Thymus (tissue), 11 donors: ENCODE results near the gene FNDC10. TPM values are rescaled to one million over a fixed set of nuclear protein-coding genes. Genes with fewer than 3 reads are reported as not detected.

Source experiments
- DNase-seq, 9 donors: peaks; one replicate each; pipeline ENCODE4 v3.0.0-alpha.2; 2013; ENCODE audit warnings: low spot score in 9 of 9, low read depth in 6 of 9, missing footprints in 1 of 9
- H3K27ac ChIP-seq, 2 donors: one replicate each; pipeline ENCODE4 v1.5.1; 2013; ENCODE audit warnings: control low read depth in 1 of 2, low read depth in 1 of 2, low read length in 1 of 2, mild to moderate bottlenecking in 1 of 2, moderate library complexity in 1 of 2
- H3K27me3 ChIP-seq, 2 donors: one replicate each; pipeline ENCODE4 v1.5.1; 2013; ENCODE audit warnings: low read length in 1 of 2; ENCODE audit not compliant: control insufficient read depth in 2 of 2, insufficient read depth in 1 of 2
- H3K36me3 ChIP-seq, 2 donors: one replicate each; pipeline ENCODE4 v1.5.1; 2013; ENCODE audit warnings: low read length in 1 of 2, mild to moderate bottlenecking in 1 of 2, moderate library complexity in 1 of 2; ENCODE audit not compliant: control insufficient read depth in 2 of 2, insufficient read depth in 2 of 2
- H3K4me1 ChIP-seq, 2 donors: one replicate each; pipeline ENCODE4 v1.5.1; 2013; ENCODE audit warnings: low read length in 2 of 2; ENCODE audit not compliant: control insufficient read depth in 2 of 2, insufficient read depth in 2 of 2
- H3K4me3 ChIP-seq, 2 donors: one replicate each; pipeline ENCODE4 v1.5.1; 2013; ENCODE audit warnings: low read length in 2 of 2, control low read depth in 1 of 2, mild to moderate bottlenecking in 1 of 2
- H3K9me3 ChIP-seq, 2 donors: one replicate each; pipeline ENCODE4 v1.5.1; 2013; ENCODE audit warnings: low read length in 1 of 2, mild to moderate bottlenecking in 1 of 2; ENCODE audit not compliant: control insufficient read depth in 2 of 2, insufficient read depth in 1 of 2
- WGBS: extraction: QIAGEN DNeasy Blood & Tissue Kit; methylation state at CpG from one replicate; pipeline ENCODE4 v1.1.7; 2013; 5-methylcytosine and 5-hydroxymethylcytosine counted together
- polyA plus RNA-seq: library from polyadenylated mRNA; stranded (reverse); fragments of 200-250 nt; gene quantifications from one replicate; pipeline ENCODE4 v1.2.3, GENCODE V29; 2013
- total RNA-seq: library from RNA; stranded (reverse); fragments of 120-200 nt; gene quantifications from one replicate; pipeline ENCODE4 v1.2.4, GENCODE V29; 2013
- donor health status: healthy.

FNDC10 gene
- total and polyA plus RNA-seq, 2 donors = 0.24 to 0.80 TPM

DNA sequence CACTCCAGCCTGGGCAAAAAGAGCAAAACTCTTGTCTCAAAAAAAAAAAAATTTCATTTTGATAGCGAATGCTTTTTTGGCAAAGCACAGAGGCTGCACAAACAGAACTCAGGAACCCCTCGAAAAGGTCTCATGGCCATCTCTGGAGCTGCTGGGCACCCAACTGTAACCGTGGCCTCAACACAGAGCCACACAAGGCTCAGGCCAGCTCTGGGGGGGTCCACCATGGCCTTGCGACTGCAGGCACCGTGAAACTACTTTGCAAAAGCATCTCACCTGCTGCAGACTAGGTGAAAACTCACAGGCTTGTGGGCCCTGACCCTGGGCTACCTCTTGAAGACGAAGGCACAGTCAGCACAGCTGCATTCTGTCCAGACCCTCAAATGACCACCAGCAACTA is 43.4 kb downstream of the FNDC10 start:
- Histone ChIP-seq H3K9me3 (peaks cover 0 to 3% of the 10 kb centered on the region in 2 donors), H3K27me3 (no peaks in the 10 kb centered on the region), H3K4me3 (no peak overlapping the region), H3K27ac (no peak overlapping the region), H3K36me3 (peaks cover 21 to 25% of the 10 kb centered on the region in 2 donors), H3K4me1 (no peaks in the 10 kb centered on the region)
- WGBS = 98% methylated on average over 6 of the region's 6 CpGs
- DNase-seq = no peak

DNA sequence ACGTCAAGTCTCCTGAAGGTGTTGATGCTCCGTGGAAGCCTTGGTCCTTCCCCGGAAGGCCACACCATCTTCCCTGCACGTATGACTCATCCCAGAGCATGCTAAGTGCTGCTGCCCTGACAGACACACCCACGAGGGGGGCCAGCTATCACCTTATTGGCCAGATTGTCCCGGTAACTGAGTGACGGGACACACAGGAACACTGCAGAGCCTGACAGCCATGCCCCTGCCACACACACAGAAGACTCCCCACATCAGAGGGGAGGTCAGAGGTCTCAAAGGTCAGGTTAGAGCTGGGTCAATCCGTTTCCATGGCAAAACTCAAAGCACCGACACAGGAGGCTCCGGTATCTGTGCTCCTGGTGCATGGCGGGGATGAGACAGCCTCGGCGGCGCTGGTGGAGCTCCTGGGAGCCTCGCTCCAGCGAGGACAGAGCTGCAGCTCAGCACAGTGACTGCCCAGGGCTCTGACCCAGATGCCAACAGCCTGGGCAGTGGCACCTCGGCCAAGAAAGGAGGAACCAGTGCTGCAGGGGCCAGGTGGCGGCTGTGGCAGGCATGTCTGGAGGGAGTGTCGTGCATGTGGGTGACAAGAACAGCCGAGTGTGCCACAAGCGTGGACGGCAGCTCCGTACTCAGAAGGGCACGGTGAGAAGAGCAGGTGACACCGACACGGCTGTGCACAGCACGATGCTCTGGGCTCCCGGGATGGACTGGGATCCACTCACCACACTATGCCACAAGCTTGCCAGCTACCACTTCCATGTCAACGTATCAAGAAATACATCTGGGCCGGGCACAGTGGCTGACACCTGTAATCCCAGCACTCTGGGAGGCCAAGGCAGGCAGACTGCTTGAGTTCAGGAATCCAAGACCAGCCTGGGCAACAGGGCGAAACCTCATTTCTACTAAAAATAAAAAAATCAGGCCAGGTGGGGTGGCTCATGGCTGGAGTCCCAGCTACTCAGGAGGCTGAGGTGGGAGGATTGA is 44.7 kb downstream of the FNDC10 start:
- Histone ChIP-seq H3K9me3 (peaks cover 0 to 3% of the 10 kb centered on the region in 2 donors), H3K36me3 (peaks cover 12 to 19% of the 10 kb centered on the region in 2 donors), H3K27me3 (no peaks in the 10 kb centered on the region), H3K4me3 (no peak overlapping the region), H3K4me1 (no peaks in the 10 kb centered on the region), H3K27ac (no peak overlapping the region)
- no peak for DNase-seq
- WGBS = 96% methylated on average over 31 of the region's 31 CpGs

DNA sequence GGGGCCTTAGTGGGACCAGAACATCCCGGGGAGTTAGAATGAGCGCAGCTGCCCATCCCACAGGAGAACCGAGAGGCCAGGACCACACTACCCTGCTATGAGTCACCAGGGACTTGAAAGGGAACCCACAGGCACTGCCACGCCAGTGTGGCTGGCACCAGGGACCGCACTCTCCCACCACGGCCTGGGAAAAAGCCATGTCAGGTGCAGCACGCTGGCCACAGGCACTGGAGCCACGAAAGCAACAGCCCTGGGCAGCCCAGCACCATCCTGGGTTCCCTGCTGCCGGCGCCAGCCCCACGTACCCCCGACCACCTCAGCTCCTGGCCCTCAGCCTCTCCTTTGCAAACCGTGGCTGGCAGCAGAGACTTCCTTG is 45.4 kb downstream of the FNDC10 start:
- Histone ChIP-seq H3K9me3 (peaks cover 0 to 3% of the 10 kb centered on the region in 2 donors), H3K4me1 (no peaks in the 10 kb centered on the region), H3K27ac (no peak overlapping the region), H3K27me3 (no peaks in the 10 kb centered on the region), H3K36me3 (peaks cover 9 to 15% of the 10 kb centered on the region in 2 donors), H3K4me3 (no peak overlapping the region)
- WGBS = 97% methylated on average over 13 of the region's 13 CpGs
- no peak for DNase-seq

DNA sequence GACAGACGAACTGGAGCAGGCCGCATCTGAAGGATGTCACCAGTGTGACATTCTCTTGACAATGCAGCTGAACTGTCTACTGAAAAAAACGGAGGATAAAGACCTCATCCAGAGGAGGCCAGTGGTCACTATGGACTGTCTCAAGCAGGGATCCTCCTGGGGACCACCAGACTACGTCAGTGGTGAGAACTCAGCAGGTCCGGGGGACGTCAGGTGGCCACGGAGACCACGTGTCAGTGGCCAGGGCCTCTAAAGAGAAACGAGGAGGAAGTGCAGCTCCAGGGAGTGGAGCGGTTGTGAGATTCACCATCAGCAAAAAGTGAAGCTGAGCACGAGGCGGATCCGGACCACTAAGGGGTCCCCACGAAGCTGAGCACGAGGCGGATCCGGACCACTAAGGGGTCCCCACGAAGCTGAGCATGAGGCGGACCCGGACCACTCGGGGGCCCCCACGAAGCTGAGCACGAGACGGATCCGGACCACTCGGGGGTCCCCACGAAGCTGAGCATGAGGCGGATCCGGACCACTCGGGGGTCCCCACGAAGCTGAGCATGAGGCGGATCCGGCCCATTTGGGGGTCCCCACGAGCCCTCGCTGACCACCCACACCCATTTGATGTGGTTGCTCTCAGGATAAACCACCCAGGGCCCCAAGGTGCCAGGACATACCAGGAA is 46.0 kb downstream of the FNDC10 start:
- Histone ChIP-seq H3K4me1 (no peaks in the 10 kb centered on the region), H3K36me3 (peaks cover 6 to 15% of the 10 kb centered on the region in 2 donors), H3K27ac (no peak overlapping the region), H3K9me3 (peaks cover 0 to 3% of the 10 kb centered on the region in 2 donors), H3K4me3 (no peak overlapping the region), H3K27me3 (no peaks in the 10 kb centered on the region)
- 93% methylated on average over 35 of the region's 35 CpGs for WGBS
- DNase-seq = no peak

DNA sequence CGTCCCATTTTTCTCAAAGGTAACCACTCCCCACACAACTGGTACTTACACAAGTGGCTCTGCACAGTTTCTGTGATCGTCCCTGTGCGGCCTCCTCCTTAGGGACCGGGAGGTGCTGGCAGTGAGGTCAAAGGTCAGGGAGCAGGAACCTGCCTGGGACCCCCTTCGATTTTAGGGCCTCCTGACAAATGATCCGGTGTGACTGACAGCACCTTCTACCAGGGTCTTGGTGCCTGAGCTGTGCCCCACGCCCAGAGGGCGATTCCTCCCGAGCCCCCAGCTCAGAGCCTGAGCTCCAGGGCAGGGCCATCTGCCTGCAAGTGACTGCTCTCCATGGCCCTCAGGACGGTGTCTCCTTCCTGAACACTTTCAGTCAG is 47.7 kb downstream of the FNDC10 start:
- DNase-seq = no peak
- no peak overlapping the region for H3K4me3 ChIP-seq
- WGBS = 94% methylated on average over 10 of the region's 10 CpGs
- H3K27ac ChIP-seq = no peak overlapping the region
- no peaks in the 10 kb centered on the region for H3K4me1 ChIP-seq
- H3K27me3 ChIP-seq = no peaks in the 10 kb centered on the region
- peaks cover 6 to 18% of the 10 kb centered on the region in 2 donors for H3K36me3 ChIP-seq
- peaks cover 0 to 3% of the 10 kb centered on the region in 2 donors for H3K9me3 ChIP-seq

DNA sequence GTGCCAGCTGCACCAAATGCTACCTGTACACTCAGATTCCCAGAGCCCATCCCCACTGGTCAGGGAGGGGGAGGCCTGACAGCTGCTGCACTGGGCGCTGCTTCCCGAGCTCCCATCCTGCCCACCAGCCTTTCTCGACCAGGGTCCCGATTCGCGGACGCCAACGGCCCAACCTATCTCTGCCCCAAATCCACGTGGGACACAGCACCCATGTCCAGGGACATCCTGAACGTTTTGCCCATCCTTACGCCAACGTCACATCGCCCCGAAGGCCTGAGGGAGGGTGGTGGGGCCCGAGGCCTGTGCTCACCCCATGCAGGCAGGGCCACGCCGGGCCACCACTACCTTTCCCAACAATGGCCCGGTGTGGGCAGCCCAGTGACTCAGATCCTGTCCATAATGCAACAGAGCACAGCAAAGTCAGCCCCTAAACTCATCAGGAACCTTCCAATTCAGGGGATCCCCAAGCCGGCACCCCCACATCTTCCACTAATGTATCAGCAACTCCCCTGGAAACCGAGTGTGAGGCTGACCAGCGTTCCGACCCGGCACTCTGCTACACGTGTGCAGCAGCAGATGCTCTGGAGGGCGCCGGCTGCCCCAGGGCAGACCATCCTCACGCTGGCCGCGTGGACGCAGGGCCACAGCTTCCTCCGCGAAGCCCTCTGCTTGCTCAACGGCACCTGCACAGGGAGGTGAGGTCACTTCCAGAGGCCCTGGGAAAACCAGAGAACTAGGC is 48.2 kb downstream of the FNDC10 start:
- peaks cover 2 to 20% of the 10 kb centered on the region in 2 donors for H3K36me3 ChIP-seq
- H3K4me1 ChIP-seq = no peaks in the 10 kb centered on the region
- H3K27me3 ChIP-seq = no peaks in the 10 kb centered on the region
- H3K4me3 ChIP-seq = no peak overlapping the region
- no peak for DNase-seq
- H3K9me3 ChIP-seq = peaks cover 0 to 3% of the 10 kb centered on the region in 2 donors
- 97% methylated on average over 33 of the region's 33 CpGs for WGBS
- H3K27ac ChIP-seq = no peak overlapping the region

DNA sequence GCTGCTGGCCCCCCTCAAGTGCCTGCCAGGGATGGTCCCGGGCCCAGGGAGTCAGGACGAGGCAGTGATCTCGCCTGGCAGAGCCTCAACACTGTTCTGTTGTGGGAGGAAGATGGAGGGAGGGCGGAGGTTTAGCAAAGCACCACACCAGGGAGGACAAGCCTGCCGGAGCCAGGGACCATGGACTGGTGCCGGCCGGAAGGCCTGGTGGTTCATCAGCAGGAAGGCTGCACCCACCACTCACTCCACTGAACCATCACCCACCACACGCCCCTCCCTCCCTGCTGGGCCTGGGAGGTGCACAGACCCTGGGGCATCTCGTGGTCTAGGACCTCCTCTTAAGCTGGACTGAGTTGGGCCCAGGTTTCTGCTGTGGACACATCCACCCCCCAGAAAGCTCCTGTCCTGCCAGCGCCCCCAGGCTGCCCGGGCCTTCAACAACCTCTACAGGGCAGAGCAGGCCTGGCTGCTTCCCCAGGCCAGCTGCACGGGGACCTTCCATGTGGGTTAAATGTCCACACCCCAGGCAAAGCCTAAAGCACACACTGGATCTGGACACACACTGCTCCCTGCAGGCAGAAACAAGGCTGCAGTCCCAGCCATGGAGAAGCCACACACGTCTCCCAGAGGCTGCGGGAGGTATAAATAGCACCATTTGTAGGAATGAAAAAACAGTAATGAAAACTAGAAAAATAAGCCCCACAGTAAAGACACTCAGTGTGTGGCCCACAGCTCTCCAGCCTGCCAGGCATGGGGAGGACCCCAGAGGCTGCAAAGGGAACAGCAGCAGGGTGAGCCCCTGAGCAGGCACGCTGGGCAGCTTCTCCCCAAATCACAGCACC is 49.1 kb downstream of the FNDC10 start:
- Histone ChIP-seq H3K9me3 (peaks cover 0 to 3% of the 10 kb centered on the region in 2 donors), H3K27ac (no peak overlapping the region), H3K4me1 (no peaks in the 10 kb centered on the region), H3K36me3 (peaks cover 2 to 19% of the 10 kb centered on the region in 2 donors), H3K4me3 (no peak overlapping the region), H3K27me3 (no peaks in the 10 kb centered on the region)
- no peak for DNase-seq
- 95% methylated on average over 15 of the region's 15 CpGs for WGBS

DNA sequence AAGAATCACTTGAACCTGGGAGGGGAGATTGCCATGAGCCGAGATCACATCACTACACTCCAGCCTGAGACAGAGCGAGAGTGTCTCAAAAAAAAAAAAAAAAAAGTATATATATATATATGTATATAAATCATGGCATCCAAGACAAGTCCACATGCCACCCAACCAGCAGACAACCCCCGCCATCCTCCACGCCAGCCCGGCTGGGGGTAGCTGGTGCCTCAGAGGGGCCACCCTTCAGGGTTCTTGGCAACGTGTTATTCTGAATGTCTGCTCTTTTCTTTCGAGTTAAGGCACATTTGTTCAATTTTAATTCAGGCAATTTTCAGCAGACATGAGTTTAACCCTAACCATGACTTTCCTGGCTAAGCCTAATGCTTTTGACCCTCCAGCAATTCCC is 49.8 kb downstream of the FNDC10 start:
- peaks cover 0 to 14% of the 10 kb centered on the region in 2 donors for H3K36me3 ChIP-seq
- no peak for DNase-seq
- H3K27me3 ChIP-seq = no peaks in the 10 kb centered on the region
- H3K4me1 ChIP-seq = no peaks in the 10 kb centered on the region
- H3K9me3 ChIP-seq = peaks cover 0 to 3% of the 10 kb centered on the region in 2 donors
- no peak overlapping the region for H3K4me3 ChIP-seq
- no peak overlapping the region for H3K27ac ChIP-seq
- WGBS = 97% methylated on average over 7 of the region's 7 CpGs
